Ovary (tissue), 3 donors: Measurements from ENCODE around the gene ELK3.

Experiments
- EP300 ChIP-seq: sonication (generic); formaldehyde crosslinking; IDR thresholded peaks from one replicate; pipeline ENCODE4 v1.6.1; 2017; ENCODE audit warnings: antibody characterized with exemption
- POLR2A ChIP-seq: fragments of 450-650 bp; IDR thresholded peaks from one replicate; pipeline ENCODE4 v1.6.1; 2017; ENCODE audit warnings: antibody characterized with exemption, mild to moderate bottlenecking, moderate library complexity
- TF ChIP-seq, protein P1 (sequence below), 3 donors: fragments of 450-650 bp in 2 of 3; fragments of 200-600 bp in 1 of 3; IDR thresholded peaks; one replicate each; pipeline versions ENCODE4 v1.5.1 to v1.8.0; 2016 to 2022; ENCODE audit warnings: antibody characterized with exemption in 3 of 3, mild to moderate bottlenecking in 1 of 3
- donor health status: DM: no; HTN: no; CAD: no.

GRCh38 chr12:96297504-96297903 is 103.3 kb downstream of the ELK3 start:
- TF ChIP-seq, protein P1, sequence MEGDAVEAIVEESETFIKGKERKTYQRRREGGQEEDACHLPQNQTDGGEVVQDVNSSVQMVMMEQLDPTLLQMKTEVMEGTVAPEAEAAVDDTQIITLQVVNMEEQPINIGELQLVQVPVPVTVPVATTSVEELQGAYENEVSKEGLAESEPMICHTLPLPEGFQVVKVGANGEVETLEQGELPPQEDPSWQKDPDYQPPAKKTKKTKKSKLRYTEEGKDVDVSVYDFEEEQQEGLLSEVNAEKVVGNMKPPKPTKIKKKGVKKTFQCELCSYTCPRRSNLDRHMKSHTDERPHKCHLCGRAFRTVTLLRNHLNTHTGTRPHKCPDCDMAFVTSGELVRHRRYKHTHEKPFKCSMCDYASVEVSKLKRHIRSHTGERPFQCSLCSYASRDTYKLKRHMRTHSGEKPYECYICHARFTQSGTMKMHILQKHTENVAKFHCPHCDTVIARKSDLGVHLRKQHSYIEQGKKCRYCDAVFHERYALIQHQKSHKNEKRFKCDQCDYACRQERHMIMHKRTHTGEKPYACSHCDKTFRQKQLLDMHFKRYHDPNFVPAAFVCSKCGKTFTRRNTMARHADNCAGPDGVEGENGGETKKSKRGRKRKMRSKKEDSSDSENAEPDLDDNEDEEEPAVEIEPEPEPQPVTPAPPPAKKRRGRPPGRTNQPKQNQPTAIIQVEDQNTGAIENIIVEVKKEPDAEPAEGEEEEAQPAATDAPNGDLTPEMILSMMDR (IDR thresholded peaks at IDR 0.05), result no peak
- TF ChIP-seq POLR2A (no peak), EP300 (no peak)
